Ovary (tissue), 9 donors: Measurements from ENCODE around the gene RSAD2. TPM values are rescaled to one million over a fixed set of nuclear protein-coding genes. Genes with fewer than 3 reads are reported as not detected.

Experiments used
- DNase-seq, 5 donors: peaks; one replicate each; pipeline ENCODE4 v3.0.0-alpha.2; 2019 to 2020
- H3K27ac ChIP-seq, 2 donors: fragments of 200-600 bp; one replicate each; pipeline versions ENCODE4 v1.5.1 to v1.8.0; 2019 to 2022
- H3K27me3 ChIP-seq: fragments of 200-600 bp; one replicate; pipeline ENCODE4 v1.8.0; 2022
- H3K36me3 ChIP-seq: fragments of 200-600 bp; sonication (generic); one replicate; pipeline ENCODE4 v1.5.1; 2019
- H3K4me1 ChIP-seq: one replicate; pipeline ENCODE4 v1.8.1; 2013; ENCODE audit warnings: mild to moderate bottlenecking, moderate library complexity; ENCODE audit not compliant: insufficient read depth
- H3K4me3 ChIP-seq: fragments of 200-600 bp; sonication (generic); one replicate; pipeline ENCODE4 v1.5.1; 2017
- H3K9me3 ChIP-seq, 2 donors: fragments of 200-600 bp in 1 of 2; sonication (generic) in 1 of 2; one replicate each; pipeline versions ENCODE4 v1.5.1 to v1.8.1; 2013 to 2019; ENCODE audit warnings: mild to moderate bottlenecking in 1 of 2, moderate library complexity in 1 of 2
- EP300 ChIP-seq: sonication (generic); formaldehyde crosslinking; IDR thresholded peaks from one replicate; pipeline ENCODE4 v1.6.1; 2017; ENCODE audit warnings: antibody characterized with exemption
- POLR2A ChIP-seq: fragments of 450-650 bp; IDR thresholded peaks from one replicate; pipeline ENCODE4 v1.6.1; 2017; ENCODE audit warnings: antibody characterized with exemption, mild to moderate bottlenecking, moderate library complexity
- WGBS, 3 donors: extraction: QIAGEN DNeasy Blood & Tissue Kit in 1 of 3; methylation state at CpG; one replicate each; pipeline versions ENCODE4 v1.1.5 to v1.1.7; 2013 to 2017; 5-methylcytosine and 5-hydroxymethylcytosine counted together
- intact Hi-C, 4 donors: fragments of 100-400 bp; cut with DNase I; formaldehyde crosslinking; loops; one replicate each; pipeline versions ENCODE4 v1.11.0 to v1.15.1; 2022 to 2023
- polyA plus RNA-seq, 2 donors: library from polyadenylated mRNA; stranded (reverse); fragments of 200-250 nt in 1 of 2; fragments of 350-450 nt in 1 of 2; fragmentation: Illumina TruSeq in 1 of 2; extraction: RNeasy Lipid Tissue Mini Kit (QIAGEN cat#74804) in 1 of 2; gene quantifications; one replicate each; pipeline ENCODE4 v1.2.3, GENCODE V29; 2013 to 2014
- total RNA-seq, 7 donors: library from RNA; depleted of rRNA in 2 of 7; stranded (reverse); fragments of >200 nt in 2 of 7; fragmentation: NEBNext Ultra II Directional in 3 of 7; extraction: Animal tissue kit (Norgen Biotek cat#: 25700) in 3 of 7; gene quantifications; one replicate each; pipeline versions ENCODE4 v1.1.0 to v1.2.4, GENCODE V29; 2016 to 2023
- TF ChIP-seq, protein P1 (sequence below), 3 donors: fragments of 450-650 bp in 2 of 3; fragments of 200-600 bp in 1 of 3; IDR thresholded peaks; one replicate each; pipeline versions ENCODE4 v1.5.1 to v1.8.0; 2016 to 2022; ENCODE audit warnings: antibody characterized with exemption in 3 of 3, mild to moderate bottlenecking in 1 of 3
- donor health status: DM: no; HTN: no; CAD: no; lungs with moderate emphysema.
- donor health status: DM: no; HTN: no; CAD: no.
- donor health status: Bipolar disorder and iron deficiency.
- donor health status: DM: yes; HTN: yes; CAD: no.
- donor health status: DM: no; HTN: no; CAD: no.
- donor health status: DM: yes; HTN: yes; CAD: no.

The RSAD2 gene
- total and polyA plus RNA-seq, 9 donors, result 1.9 to 11.1 (median 4.7) TPM

DNA sequence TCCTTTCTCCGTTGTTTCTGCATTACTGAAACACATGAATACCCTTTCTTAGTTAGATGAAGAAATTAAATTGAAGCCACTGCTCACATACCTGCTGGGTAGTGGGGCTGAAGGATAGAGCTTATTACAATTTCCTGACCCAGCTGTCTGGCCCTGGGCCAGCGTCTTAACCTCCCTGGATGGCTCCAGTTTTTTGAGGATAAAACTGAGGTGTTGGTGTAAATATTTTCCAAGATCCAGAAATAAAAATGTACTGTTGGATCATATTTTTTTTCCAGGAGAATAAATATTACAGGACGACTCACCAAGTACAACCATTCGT is 43.1 kb downstream of the RSAD2 start:
- Histone ChIP-seq H3K9me3 (no peaks in the 10 kb centered on the region), H3K27me3 (no peaks in the 10 kb centered on the region), H3K36me3 (no peaks in the 10 kb centered on the region), H3K4me3 (no peak overlapping the region), H3K4me1 (peaks cover 14% of the 10 kb centered on the region), H3K27ac (peak overlapping the region in 1 of 2 donors; percentile 2)
- TF ChIP-seq EP300, result no peak
- TF ChIP-seq POLR2A, result no peak
- TF ChIP-seq, protein P1, sequence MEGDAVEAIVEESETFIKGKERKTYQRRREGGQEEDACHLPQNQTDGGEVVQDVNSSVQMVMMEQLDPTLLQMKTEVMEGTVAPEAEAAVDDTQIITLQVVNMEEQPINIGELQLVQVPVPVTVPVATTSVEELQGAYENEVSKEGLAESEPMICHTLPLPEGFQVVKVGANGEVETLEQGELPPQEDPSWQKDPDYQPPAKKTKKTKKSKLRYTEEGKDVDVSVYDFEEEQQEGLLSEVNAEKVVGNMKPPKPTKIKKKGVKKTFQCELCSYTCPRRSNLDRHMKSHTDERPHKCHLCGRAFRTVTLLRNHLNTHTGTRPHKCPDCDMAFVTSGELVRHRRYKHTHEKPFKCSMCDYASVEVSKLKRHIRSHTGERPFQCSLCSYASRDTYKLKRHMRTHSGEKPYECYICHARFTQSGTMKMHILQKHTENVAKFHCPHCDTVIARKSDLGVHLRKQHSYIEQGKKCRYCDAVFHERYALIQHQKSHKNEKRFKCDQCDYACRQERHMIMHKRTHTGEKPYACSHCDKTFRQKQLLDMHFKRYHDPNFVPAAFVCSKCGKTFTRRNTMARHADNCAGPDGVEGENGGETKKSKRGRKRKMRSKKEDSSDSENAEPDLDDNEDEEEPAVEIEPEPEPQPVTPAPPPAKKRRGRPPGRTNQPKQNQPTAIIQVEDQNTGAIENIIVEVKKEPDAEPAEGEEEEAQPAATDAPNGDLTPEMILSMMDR (IDR thresholded peaks at IDR 0.05), result no peak
- WGBS, 3 donors, result 20 to 37% (median 30%) methylated on average over 4 of the region's 4 CpGs
- DNase-seq, result peak in 1 of 5 donors; percentile 40
- intact Hi-C loops, result no loop called here

GRCh38 chr2:6921321-6921922 is 43.8 kb downstream of the RSAD2 start:
- Histone ChIP-seq H3K27ac (no peak overlapping the region), H3K4me1 (peaks cover 15% of the 10 kb centered on the region), H3K27me3 (no peaks in the 10 kb centered on the region), H3K9me3 (no peaks in the 10 kb centered on the region), H3K4me3 (no peak overlapping the region), H3K36me3 (no peaks in the 10 kb centered on the region)
- 32 to 43% (median 35%) methylated on average over 11 of the region's 11 CpGs for WGBS, 3 donors
- intact Hi-C loops, result no loop called here
- TF ChIP-seq POLR2A, result no peak
- TF ChIP-seq, protein P1 (IDR thresholded peaks at IDR 0.05), result no peak
- TF ChIP-seq EP300, result no peak
- DNase-seq, result no peak

DNA sequence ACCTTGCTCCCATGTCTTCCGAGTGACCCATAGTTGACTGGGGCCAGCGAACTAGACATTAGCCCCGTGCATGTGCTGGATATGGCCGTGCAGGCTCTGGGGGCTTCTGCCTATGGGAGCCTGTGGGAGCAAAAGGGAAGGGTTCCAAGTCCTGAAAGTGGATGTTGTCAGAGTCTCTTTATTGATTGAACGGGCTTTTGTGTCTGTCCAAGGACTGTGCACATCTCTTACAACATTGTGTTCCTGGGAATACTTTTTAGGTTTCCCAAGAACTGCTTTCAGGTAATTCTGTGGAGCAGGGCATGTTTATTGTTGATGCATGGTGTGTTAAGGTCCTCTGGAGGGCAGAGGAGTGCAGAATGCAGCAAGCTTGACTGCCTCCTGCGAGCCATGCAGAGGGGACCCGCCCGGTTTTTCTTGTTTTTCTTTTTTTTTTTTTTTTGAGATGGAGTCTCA is 44.7 kb downstream of the RSAD2 start:
- no peak overlapping the region for H3K4me3 ChIP-seq
- no peaks in the 10 kb centered on the region for H3K27me3 ChIP-seq
- WGBS, 3 donors, result 59 to 71% (median 70%) methylated on average over 8 of the region's 8 CpGs
- H3K9me3 ChIP-seq, result no peaks in the 10 kb centered on the region
- no peak for DNase-seq
- H3K36me3 ChIP-seq, result no peaks in the 10 kb centered on the region
- no peak overlapping the region for H3K27ac ChIP-seq
- intact Hi-C loops, result no loop called here
- peaks cover 22% of the 10 kb centered on the region for H3K4me1 ChIP-seq
- TF ChIP-seq EP300 (no peak), POLR2A (no peak)
- TF ChIP-seq, protein P1 (IDR thresholded peaks at IDR 0.05), result no peak

- peaks cover 24% of the 10 kb centered on the region for H3K4me1 ChIP-seq
These were observed 45.7 kb downstream of the RSAD2 start for GRCh38 chr2:6923319-6923718.

More at GRCh38 chr2:6923319-6923718, 45.7 kb downstream of the RSAD2 start:
- DNase-seq, result no peak
- TF ChIP-seq POLR2A, result no peak
- TF ChIP-seq EP300, result no peak
- TF ChIP-seq, protein P1 (IDR thresholded peaks at IDR 0.05), result no peak
- intact Hi-C loops, result no loop called here
- no peak overlapping the region for H3K4me3 ChIP-seq
- H3K27ac ChIP-seq, result no peak overlapping the region
- no peaks in the 10 kb centered on the region for H3K27me3 ChIP-seq
- no peaks in the 10 kb centered on the region for H3K9me3 ChIP-seq
- no peaks in the 10 kb centered on the region for H3K36me3 ChIP-seq
- 87 to 91% (median 90%) methylated on average over 10 of the region's 10 CpGs for WGBS, 3 donors
